ENCODE results near the gene NHLRC3.

NHLRC3 gene

DNA sequence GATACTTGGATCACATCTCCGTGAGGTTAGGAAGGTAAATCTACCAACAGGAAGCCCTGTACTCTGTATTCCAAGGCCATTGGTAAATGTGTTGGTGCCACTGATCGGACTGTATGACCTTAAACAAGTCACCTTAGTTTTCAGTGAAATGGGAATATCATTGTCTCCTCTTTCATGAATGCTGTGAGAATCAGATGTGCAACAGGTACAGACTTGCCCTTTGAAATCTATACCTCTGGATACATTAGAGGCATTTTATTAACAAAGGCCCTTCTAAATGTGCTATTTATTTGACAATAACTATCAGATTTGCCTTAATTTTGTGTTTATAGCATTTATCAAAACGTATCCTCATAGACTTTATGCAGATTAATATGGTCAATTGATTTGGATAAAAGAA, 11.0 kb downstream of the NHLRC3 start:
- TF ChIP-seq TAF1 (IDR thresholded peaks at IDR 0.05; ENCODE audit: borderline replicate concordance, insufficient read depth, low read length) (no peak), FOXP2 (optimal IDR thresholded peaks at IDR 0.05; ENCODE audit: borderline replicate concordance, extremely low read depth, extremely low read length, insufficient read depth) (no peak), SIN3A (IDR thresholded peaks at IDR 0.05; ENCODE audit: borderline replicate concordance, insufficient read depth, low read length) (no peak), POLR2AphosphoS5 (IDR thresholded peaks at IDR 0.05; ENCODE audit: low read depth, low read length) (no peak)
- TF ChIP-seq, protein P1, sequence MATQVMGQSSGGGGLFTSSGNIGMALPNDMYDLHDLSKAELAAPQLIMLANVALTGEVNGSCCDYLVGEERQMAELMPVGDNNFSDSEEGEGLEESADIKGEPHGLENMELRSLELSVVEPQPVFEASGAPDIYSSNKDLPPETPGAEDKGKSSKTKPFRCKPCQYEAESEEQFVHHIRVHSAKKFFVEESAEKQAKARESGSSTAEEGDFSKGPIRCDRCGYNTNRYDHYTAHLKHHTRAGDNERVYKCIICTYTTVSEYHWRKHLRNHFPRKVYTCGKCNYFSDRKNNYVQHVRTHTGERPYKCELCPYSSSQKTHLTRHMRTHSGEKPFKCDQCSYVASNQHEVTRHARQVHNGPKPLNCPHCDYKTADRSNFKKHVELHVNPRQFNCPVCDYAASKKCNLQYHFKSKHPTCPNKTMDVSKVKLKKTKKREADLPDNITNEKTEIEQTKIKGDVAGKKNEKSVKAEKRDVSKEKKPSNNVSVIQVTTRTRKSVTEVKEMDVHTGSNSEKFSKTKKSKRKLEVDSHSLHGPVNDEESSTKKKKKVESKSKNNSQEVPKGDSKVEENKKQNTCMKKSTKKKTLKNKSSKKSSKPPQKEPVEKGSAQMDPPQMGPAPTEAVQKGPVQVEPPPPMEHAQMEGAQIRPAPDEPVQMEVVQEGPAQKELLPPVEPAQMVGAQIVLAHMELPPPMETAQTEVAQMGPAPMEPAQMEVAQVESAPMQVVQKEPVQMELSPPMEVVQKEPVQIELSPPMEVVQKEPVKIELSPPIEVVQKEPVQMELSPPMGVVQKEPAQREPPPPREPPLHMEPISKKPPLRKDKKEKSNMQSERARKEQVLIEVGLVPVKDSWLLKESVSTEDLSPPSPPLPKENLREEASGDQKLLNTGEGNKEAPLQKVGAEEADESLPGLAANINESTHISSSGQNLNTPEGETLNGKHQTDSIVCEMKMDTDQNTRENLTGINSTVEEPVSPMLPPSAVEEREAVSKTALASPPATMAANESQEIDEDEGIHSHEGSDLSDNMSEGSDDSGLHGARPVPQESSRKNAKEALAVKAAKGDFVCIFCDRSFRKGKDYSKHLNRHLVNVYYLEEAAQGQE (IDR thresholded peaks at IDR 0.05; ENCODE audit: insufficient read depth in 1 of 2, low read depth in 2 of 2, low read length in 2 of 2): no peak

DNA sequence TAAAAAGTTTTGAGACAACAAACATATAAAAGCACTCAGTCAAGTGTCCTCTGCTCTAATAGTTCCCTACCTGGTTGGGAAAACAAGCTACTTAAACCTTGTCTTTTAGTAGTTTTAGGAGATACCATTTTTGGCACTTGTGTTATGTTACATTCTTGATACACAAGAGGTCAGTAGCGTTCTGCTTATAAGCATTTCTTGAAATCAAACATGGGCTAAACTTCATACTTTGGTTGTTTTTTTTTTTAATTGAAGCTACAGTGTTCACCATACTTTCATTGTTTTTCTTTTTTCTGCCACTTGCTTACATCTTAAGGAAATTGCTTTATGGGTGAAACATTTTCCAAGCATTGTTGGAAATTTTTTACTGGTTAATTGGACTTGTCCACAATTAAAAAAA, 12.9 kb downstream of the NHLRC3 start:
- TF ChIP-seq TAF1 (IDR thresholded peaks at IDR 0.05; ENCODE audit: borderline replicate concordance, insufficient read depth, low read length) (no peak), SIN3A (IDR thresholded peaks at IDR 0.05; ENCODE audit: borderline replicate concordance, insufficient read depth, low read length) (no peak), FOXP2 (optimal IDR thresholded peaks at IDR 0.05; ENCODE audit: borderline replicate concordance, extremely low read depth, extremely low read length, insufficient read depth) (no peak), POLR2AphosphoS5 (IDR thresholded peaks at IDR 0.05; ENCODE audit: low read depth, low read length) (no peak)
- TF ChIP-seq, protein P1 (IDR thresholded peaks at IDR 0.05; ENCODE audit: insufficient read depth in 1 of 2, low read depth in 2 of 2, low read length in 2 of 2): no peak

DNA sequence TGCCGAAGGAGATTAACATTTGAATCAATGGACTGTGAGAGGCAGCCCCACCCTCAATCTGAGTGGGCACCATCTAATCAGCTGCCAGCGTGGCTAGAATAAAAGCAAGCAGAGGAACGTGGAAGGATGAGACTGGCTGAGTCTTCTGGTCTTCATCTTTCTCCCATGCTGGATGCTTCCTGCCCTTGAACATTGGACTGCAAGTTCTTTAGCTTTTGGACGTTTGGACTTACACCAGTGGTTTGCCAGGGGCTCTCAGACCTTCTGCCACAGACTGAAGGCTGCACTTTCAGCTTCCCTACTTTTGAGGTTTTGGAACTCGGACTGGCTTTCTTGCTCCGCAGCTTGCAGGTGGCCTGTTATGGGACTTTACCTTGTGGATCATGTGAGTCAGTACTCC, 14.7 kb downstream of the NHLRC3 start:
- TF ChIP-seq TAF1 (IDR thresholded peaks at IDR 0.05; ENCODE audit: borderline replicate concordance, insufficient read depth, low read length) (no peak), FOXP2 (optimal IDR thresholded peaks at IDR 0.05; ENCODE audit: borderline replicate concordance, extremely low read depth, extremely low read length, insufficient read depth) (no peak), POLR2AphosphoS5 (IDR thresholded peaks at IDR 0.05; ENCODE audit: low read depth, low read length) (no peak), SIN3A (IDR thresholded peaks at IDR 0.05; ENCODE audit: borderline replicate concordance, insufficient read depth, low read length) (no peak)
- TF ChIP-seq, protein P1 (IDR thresholded peaks at IDR 0.05; ENCODE audit: insufficient read depth in 1 of 2, low read depth in 2 of 2, low read length in 2 of 2): no peak

DNA sequence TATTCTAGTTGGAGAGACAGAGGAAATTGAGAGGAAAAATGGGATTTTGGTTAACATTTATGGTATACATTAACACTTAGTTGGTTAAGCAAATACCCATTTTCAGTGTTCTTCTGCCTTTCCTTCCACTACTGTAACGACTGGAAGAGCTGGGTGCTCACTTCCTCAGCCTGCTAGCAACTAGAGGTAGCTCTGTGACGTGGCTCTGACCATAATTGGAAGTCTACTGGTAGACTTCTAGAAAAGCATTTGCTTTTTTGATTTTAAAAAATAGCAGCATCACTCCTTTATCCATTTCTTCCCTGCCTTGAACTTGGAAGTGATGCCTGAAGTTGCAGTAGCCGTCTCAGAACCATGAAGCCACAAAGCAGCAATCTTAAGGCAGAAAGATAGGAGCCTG, 15.9 kb downstream of the NHLRC3 start:
- TF ChIP-seq SIN3A (IDR thresholded peaks at IDR 0.05; ENCODE audit: borderline replicate concordance, insufficient read depth, low read length): no peak
- TF ChIP-seq POLR2AphosphoS5 (IDR thresholded peaks at IDR 0.05; ENCODE audit: low read depth, low read length): no peak
- TF ChIP-seq TAF1 (IDR thresholded peaks at IDR 0.05; ENCODE audit: borderline replicate concordance, insufficient read depth, low read length): no peak
- TF ChIP-seq FOXP2 (optimal IDR thresholded peaks at IDR 0.05; ENCODE audit: borderline replicate concordance, extremely low read depth, extremely low read length, insufficient read depth): no peak
- TF ChIP-seq, protein P1 (IDR thresholded peaks at IDR 0.05; ENCODE audit: insufficient read depth in 1 of 2, low read depth in 2 of 2, low read length in 2 of 2): no peak

DNA sequence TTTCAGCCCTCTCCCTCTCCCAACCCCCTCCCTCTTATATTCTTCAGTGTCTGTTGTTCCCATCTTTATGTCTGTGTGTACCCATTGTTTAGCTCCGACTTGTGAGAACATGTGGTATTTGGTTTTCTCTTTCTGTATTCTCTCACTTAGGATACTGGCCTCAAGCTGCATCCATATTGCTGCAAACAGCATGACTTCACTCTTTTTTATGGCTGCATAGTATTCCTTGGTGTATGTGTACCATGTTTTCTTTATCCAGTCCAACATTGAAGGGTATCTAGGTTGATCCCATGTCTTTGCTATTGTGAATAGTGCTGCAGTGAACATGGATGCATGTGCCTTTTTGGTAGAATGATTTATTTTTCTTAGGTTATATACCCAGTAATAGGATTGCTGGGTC, 17.8 kb downstream of the NHLRC3 start:
- no peak for TF ChIP-seq SIN3A (IDR thresholded peaks at IDR 0.05; ENCODE audit: borderline replicate concordance, insufficient read depth, low read length)
- no peak for TF ChIP-seq TAF1 (IDR thresholded peaks at IDR 0.05; ENCODE audit: borderline replicate concordance, insufficient read depth, low read length)
- no peak for TF ChIP-seq FOXP2 (optimal IDR thresholded peaks at IDR 0.05; ENCODE audit: borderline replicate concordance, extremely low read depth, extremely low read length, insufficient read depth)
- no peak for TF ChIP-seq POLR2AphosphoS5 (IDR thresholded peaks at IDR 0.05; ENCODE audit: low read depth, low read length)
- TF ChIP-seq, protein P1 (IDR thresholded peaks at IDR 0.05; ENCODE audit: insufficient read depth in 1 of 2, low read depth in 2 of 2, low read length in 2 of 2): no peak
